Stimulated activated CD8-positive, alpha-beta memory T cell treated with anti-CD3 and anti-CD28 coated beads, Interleukin-4, amount 100 ng/mL, for 24 hours (primary cell): ENCODE data around the gene MRPL54.
"Not testable (repeated sequence)": the region's sequence is repeated elsewhere in the genome, so short reads cannot be mapped to it uniquely, and the experiment has no call there.

Experiments
- DNase-seq: peaks from one replicate; pipeline ENCODE4 v3.0.0-alpha.2; 2020; ENCODE audit warnings: low read depth

Gene MRPL54

DNA sequence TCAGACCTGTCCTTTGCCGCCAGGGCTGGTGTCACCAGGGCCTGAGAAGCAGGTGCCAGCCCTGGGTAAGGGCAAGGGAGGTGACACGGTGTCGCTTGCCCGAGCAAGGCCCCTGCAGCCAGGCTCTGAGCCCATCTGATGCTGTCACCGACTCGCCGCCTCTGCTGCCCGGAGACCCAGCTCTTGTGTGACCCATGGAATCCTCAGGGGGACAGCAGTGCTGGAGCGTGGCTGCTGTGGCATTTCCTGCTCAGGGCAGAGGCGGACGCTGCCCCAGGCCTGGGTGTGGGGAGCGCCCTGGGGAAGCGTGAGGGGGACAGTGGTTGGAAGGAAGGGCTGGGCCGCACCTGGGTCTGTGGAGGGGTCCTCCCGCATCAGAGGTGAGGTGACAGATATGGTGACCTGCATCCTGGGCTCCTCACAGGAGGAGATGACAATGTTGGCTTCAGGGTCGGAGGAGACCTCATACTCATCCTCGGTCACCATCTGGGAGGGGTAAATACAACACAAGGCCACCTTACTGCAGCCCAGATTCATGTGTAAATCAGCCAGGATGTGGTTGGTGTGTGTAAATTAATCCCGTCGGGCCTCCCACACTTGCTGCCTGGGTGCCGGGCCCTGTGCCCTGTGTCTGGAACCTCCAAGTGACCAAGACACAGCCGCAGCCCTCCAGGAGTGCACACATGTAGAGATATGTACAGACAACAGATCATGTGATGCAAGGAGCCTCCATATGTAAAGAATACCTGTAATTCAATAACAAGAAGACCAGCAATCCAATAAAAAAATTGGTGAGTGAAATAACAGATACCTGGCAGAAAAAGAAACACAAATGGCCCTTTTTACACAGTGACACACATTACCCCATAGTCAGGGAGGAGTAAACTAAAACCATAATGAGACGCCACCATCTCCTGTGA is 51.3 kb downstream of the MRPL54 start:
- DNase-seq: no peak

DNA sequence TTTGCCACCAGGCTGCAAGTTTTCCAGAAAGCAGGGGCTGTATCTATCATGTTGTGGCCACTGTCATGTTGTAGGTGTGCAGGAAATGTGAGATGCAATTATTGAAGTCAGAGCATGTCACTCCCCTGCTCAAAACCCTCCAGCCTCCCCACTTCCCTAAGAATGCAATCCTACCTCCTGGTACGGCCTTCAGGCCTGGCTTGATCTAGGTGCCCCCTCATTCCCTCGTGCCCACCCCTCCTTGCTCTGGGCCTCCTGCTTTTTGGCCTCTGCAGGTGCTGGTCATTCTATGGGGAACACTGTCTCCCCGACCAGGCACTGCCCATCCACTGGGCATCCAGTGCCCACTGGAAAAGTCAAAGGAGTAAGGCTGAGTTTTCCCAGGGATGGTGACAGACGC is 52.2 kb downstream of the MRPL54 start:
- no peak for DNase-seq

- not testable (repeated sequence) for DNase-seq
Measured at GRCh38 chr19:3816148-3816547, 53.7 kb downstream of the MRPL54 start.

- DNase-seq: no peak
Measured at GRCh38 chr19:3816566-3817218, 54.2 kb downstream of the MRPL54 start.
